Neuronal stem cell (in vitro differentiated cells): ENCODE measurements around the gene SIM2.

ENCODE experiments used
- DNase-seq: peaks from one replicate; pipeline ENCODE4 v3.0.0-alpha.2; 2013; ENCODE audit warnings: low spot score
- H2AFZ ChIP-seq: one replicate; pipeline ENCODE4 v1.6.1; 2013; ENCODE audit warnings: mild to moderate bottlenecking, low read length, inconsistent platforms
- H2AK5ac ChIP-seq: 2 replicates; pipeline ENCODE4 v1.6.1; 2013; ENCODE audit warnings: low read depth, mild to moderate bottlenecking, inconsistent platforms, low read length, moderate library complexity, mixed read lengths
- H2BK120ac ChIP-seq: 2 replicates; pipeline ENCODE4 v1.6.1; 2013; ENCODE audit warnings: low read depth, mild to moderate bottlenecking, inconsistent platforms, low read length, moderate library complexity, mixed read lengths
- H2BK12ac ChIP-seq: one replicate; pipeline ENCODE4 v1.6.1; 2013; ENCODE audit warnings: low read length, inconsistent platforms
- H2BK15ac ChIP-seq: 2 replicates; pipeline ENCODE4 v1.6.1; 2013; ENCODE audit warnings: mild to moderate bottlenecking, low read length, inconsistent platforms, mixed read lengths
- H2BK5ac ChIP-seq: one replicate; pipeline ENCODE4 v1.6.1; 2013; ENCODE audit warnings: inconsistent platforms, mild to moderate bottlenecking, low read length, moderate library complexity
- H3K14ac ChIP-seq: one replicate; pipeline ENCODE4 v1.6.1; 2013; ENCODE audit warnings: low read length, inconsistent platforms
- H3K18ac ChIP-seq: 2 replicates; pipeline ENCODE4 v1.6.1; 2013; ENCODE audit warnings: low read length, inconsistent platforms
- H3K23ac ChIP-seq: 2 replicates; pipeline ENCODE4 v1.6.1; 2013; ENCODE audit warnings: low read depth, mild to moderate bottlenecking, mixed read lengths, low read length, inconsistent platforms; ENCODE audit not compliant: poor library complexity
- H3K27ac ChIP-seq: replicated peaks from 3 replicates; pipeline ENCODE4 v1.5.1; 2013; ENCODE audit warnings: low read length, inconsistent platforms
- H3K27me3 ChIP-seq, 3 experiments: 2 replicates each; pipeline ENCODE4 v1.6.1; 2013; ENCODE audit warnings: low read length in 3 of 3, mild to moderate bottlenecking in 2 of 3, inconsistent platforms in 1 of 3, low read depth in 1 of 3, mixed read lengths in 1 of 3, moderate library complexity in 1 of 3; ENCODE audit not compliant: control insufficient read depth in 3 of 3, insufficient read depth in 3 of 3
- H3K36me3 ChIP-seq, 2 donors: replicated peaks in 1 of 2; 2 replicates each; pipeline ENCODE4 v1.6.1; 2013; ENCODE audit warnings: low read length in 2 of 2; ENCODE audit not compliant: control insufficient read depth in 2 of 2, insufficient read depth in 2 of 2
- H3K4ac ChIP-seq: 2 replicates; pipeline ENCODE4 v1.6.1; 2013; ENCODE audit warnings: inconsistent platforms, mild to moderate bottlenecking, low read length, moderate library complexity
- H3K4me1 ChIP-seq, 2 donors: 1 replicate in 1 of 2; 2 replicates in 1 of 2; pipeline ENCODE4 v1.6.1; 2013; ENCODE audit warnings: low read length in 2 of 2, low read depth in 1 of 2; ENCODE audit not compliant: control insufficient read depth in 2 of 2, insufficient read depth in 1 of 2
- H3K4me2 ChIP-seq: one replicate; pipeline ENCODE4 v1.6.1; 2013; ENCODE audit warnings: mild to moderate bottlenecking, low read length, inconsistent platforms; ENCODE audit not compliant: insufficient read depth, poor library complexity, severe bottlenecking
- H3K4me3 ChIP-seq, 2 donors: 2 replicates each; pipeline ENCODE4 v1.5.1; 2013; ENCODE audit warnings: low read length in 2 of 2, mild to moderate bottlenecking in 2 of 2, inconsistent platforms in 1 of 2, moderate library complexity in 1 of 2
- H3K79me1 ChIP-seq: one replicate; pipeline ENCODE4 v1.6.1; 2013; ENCODE audit warnings: low read depth, mild to moderate bottlenecking, inconsistent platforms, low read length, moderate library complexity
- H3K9ac ChIP-seq: one replicate; pipeline ENCODE4 v1.6.1; 2013; ENCODE audit warnings: mild to moderate bottlenecking, low read depth, low read length, inconsistent platforms; ENCODE audit not compliant: poor library complexity
- H3K9me3 ChIP-seq, 2 donors: replicated peaks in 1 of 2; 2 replicates each; pipeline versions ENCODE3 to v1.6.1; 2013; ENCODE audit warnings: low read length in 2 of 2, mild to moderate bottlenecking in 2 of 2, inconsistent platforms in 1 of 2, low read depth in 1 of 2, mixed read lengths in 1 of 2, moderate library complexity in 1 of 2; ENCODE audit not compliant: control insufficient read depth in 2 of 2, insufficient read depth in 1 of 2
- H4K8ac ChIP-seq: one replicate; pipeline ENCODE4 v1.6.1; 2013; ENCODE audit warnings: low read depth, mild to moderate bottlenecking, inconsistent platforms, low read length, moderate library complexity
- H4K91ac ChIP-seq: one replicate; pipeline ENCODE4 v1.6.1; 2013; ENCODE audit warnings: low read length, low read depth, mild to moderate bottlenecking, inconsistent platforms; ENCODE audit not compliant: poor library complexity
- WGBS, 2 donors: extraction: QIAGEN DNeasy Blood & Tissue Kit; methylation state at CpG; one replicate each; pipeline ENCODE4 v1.1.7; 2013; ENCODE audit warnings: missing lambda C conversion rate in 2 of 2, mixed read lengths in 1 of 2; ENCODE audit not compliant: insufficient read length in 2 of 2, insufficient replicate concordance in 1 of 2; ENCODE audit errors: extremely low coverage in 2 of 2; 5-methylcytosine and 5-hydroxymethylcytosine counted together

Gene SIM2

GRCh38 chr21:36729310-36729970 is 30.5 kb downstream of the SIM2 start:
- DNase-seq: no peak
- Histone ChIP-seq H3K9me3 (no peaks in the 10 kb centered on the region), H3K27me3 (peaks cover 0 to 38% (median 0%) of the 10 kb centered on the region in 3 experiments), H3K4ac (no peak overlapping the region), H3K14ac (no peak overlapping the region), H4K8ac (no peak overlapping the region), H3K36me3 (no peaks in the 10 kb centered on the region), H3K18ac (no peak overlapping the region), H3K79me1 (no peaks in the 10 kb centered on the region), H3K4me1 (no peaks in the 10 kb centered on the region), H4K91ac (no peak overlapping the region), H2BK5ac (no peak overlapping the region), H2AFZ (no peak overlapping the region), H3K4me3 (no peak overlapping the region), H3K9ac (no peak overlapping the region), H3K4me2 (no peak overlapping the region), H2AK5ac (no peak overlapping the region), H3K23ac (no peak overlapping the region), H2BK120ac (no peak overlapping the region), H3K27ac (no peak overlapping the region), H2BK15ac (no peak overlapping the region), H2BK12ac (no peak overlapping the region)
- no CpG with 5 or more reads among the region's 18 CpGs for WGBS, 2 donors

- Histone ChIP-seq H2BK12ac (peak overlapping the region; percentile 49), H4K91ac (no peak overlapping the region), H3K14ac (no peak overlapping the region), H3K4me1 (peaks cover 0 to 3% of the 10 kb centered on the region in 2 donors), H3K36me3 (no peaks in the 10 kb centered on the region), H2AK5ac (no peak overlapping the region), H3K79me1 (no peaks in the 10 kb centered on the region), H2BK15ac (no peak overlapping the region), H2BK5ac (no peak overlapping the region), H2BK120ac (no peak overlapping the region), H4K8ac (no peak overlapping the region), H3K9ac (no peak overlapping the region), H3K27me3 (peaks cover 0 to 38% (median 0%) of the 10 kb centered on the region in 3 experiments), H3K9me3 (no peaks in the 10 kb centered on the region), H2AFZ (no peak overlapping the region), H3K4ac (no peak overlapping the region), H3K27ac (no peak overlapping the region), H3K23ac (peak overlapping the region; percentile 34), H3K4me2 (no peak overlapping the region), H3K4me3 (no peak overlapping the region), H3K18ac (peak overlapping the region; percentile 79)
- WGBS, 2 donors: no CpG with 5 or more reads among the region's 30 CpGs
- no peak for DNase-seq
These were observed 31.7 kb downstream of the SIM2 start for GRCh38 chr21:36730291-36731281.

GRCh38 chr21:36732217-36732616 is 33.3 kb downstream of the SIM2 start:
- no peaks in the 10 kb centered on the region for H3K9me3 ChIP-seq
- no CpG with 5 or more reads among the region's 14 CpGs for WGBS, 2 donors
- no peak for DNase-seq
- no peak overlapping the region for H2BK120ac ChIP-seq
- H2BK12ac ChIP-seq: no peak overlapping the region
- H4K8ac ChIP-seq: no peak overlapping the region
- H3K4me1 ChIP-seq: peaks cover 3 to 5% of the 10 kb centered on the region in 2 donors
- H3K18ac ChIP-seq: peak overlapping the region; percentile 39
- no peak overlapping the region for H3K4ac ChIP-seq
- H4K91ac ChIP-seq: no peak overlapping the region
- H3K9ac ChIP-seq: no peak overlapping the region
- no peak overlapping the region for H3K4me2 ChIP-seq
- H3K4me3 ChIP-seq: peak overlapping the region in 1 of 2 donors; percentile 52
- peaks cover 0 to 38% (median 0%) of the 10 kb centered on the region in 3 experiments for H3K27me3 ChIP-seq
- H3K27ac ChIP-seq: no peak overlapping the region
- peak overlapping the region; percentile 4 for H3K23ac ChIP-seq
- peak overlapping the region; percentile 1 for H2BK15ac ChIP-seq
- H3K36me3 ChIP-seq: no peaks in the 10 kb centered on the region
- no peaks in the 10 kb centered on the region for H3K79me1 ChIP-seq
- H3K14ac ChIP-seq: no peak overlapping the region
- H2AFZ ChIP-seq: no peak overlapping the region
- H2BK5ac ChIP-seq: no peak overlapping the region
- peak overlapping the region; percentile 71 for H2AK5ac ChIP-seq

GRCh38 chr21:36732761-36733160 is 33.8 kb downstream of the SIM2 start:
- Histone ChIP-seq H3K27ac (no peak overlapping the region), H4K91ac (no peak overlapping the region), H2BK5ac (no peak overlapping the region), H3K4me3 (no peak overlapping the region), H2BK12ac (no peak overlapping the region), H2AFZ (no peak overlapping the region), H3K36me3 (no peaks in the 10 kb centered on the region), H3K4ac (no peak overlapping the region), H3K4me1 (peaks cover 3 to 5% of the 10 kb centered on the region in 2 donors), H3K27me3 (peaks cover 0 to 33% (median 0%) of the 10 kb centered on the region in 3 experiments), H3K79me1 (no peaks in the 10 kb centered on the region), H4K8ac (no peak overlapping the region), H3K18ac (peak overlapping the region; percentile 51), H2AK5ac (peak overlapping the region; percentile 71), H3K4me2 (no peak overlapping the region), H3K9me3 (no peaks in the 10 kb centered on the region), H3K9ac (no peak overlapping the region), H3K14ac (no peak overlapping the region), H3K23ac (no peak overlapping the region), H2BK15ac (peak overlapping the region; percentile 1), H2BK120ac (no peak overlapping the region)
- DNase-seq: no peak
- WGBS, 2 donors: no CpG with 5 or more reads among the region's 7 CpGs
